Measurements from ENCODE around the gene ABHD10. TPM values are rescaled to one million over a fixed set of nuclear protein-coding genes. Genes with fewer than 3 reads are reported as not detected.

Gene ABHD10
- 36.3 and 40.5 TPM in 2 replicates for total RNA-seq (2014; rRNA removed; shearing (Covaris generic))

GRCh38 chr3:111978583-111979433 lies at the start of gene ABHD10:
Gene ABHD10, plus strand, starts transcription at chr3:111979026. Its CDS starts 36 bp downstream, at chr3:111979062.
- DNase-seq (ENCODE audit: low read depth) = peak; percentile 99

DNA sequence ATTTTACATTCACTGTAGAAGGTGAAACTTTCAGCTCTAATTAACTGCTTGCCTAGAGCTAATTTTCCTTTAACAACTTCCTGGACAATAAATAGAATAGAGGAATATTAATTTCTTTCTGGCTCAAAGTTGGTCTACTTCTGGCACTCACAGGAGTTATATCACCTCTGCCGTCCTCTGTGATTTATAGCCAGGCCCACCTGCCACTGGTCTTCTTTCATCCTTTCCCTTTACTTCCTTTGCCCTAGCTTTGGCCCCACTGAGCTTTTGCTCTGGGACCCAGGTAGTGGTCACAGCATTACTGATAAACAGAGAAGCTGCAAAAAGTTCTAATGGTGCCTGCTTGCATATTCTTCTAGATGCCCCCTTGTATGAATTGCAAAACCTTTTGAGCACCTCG lies 49.3 kb upstream of the ABHD10 start:
- no peak for DNase-seq (ENCODE audit: low read depth)

DNA sequence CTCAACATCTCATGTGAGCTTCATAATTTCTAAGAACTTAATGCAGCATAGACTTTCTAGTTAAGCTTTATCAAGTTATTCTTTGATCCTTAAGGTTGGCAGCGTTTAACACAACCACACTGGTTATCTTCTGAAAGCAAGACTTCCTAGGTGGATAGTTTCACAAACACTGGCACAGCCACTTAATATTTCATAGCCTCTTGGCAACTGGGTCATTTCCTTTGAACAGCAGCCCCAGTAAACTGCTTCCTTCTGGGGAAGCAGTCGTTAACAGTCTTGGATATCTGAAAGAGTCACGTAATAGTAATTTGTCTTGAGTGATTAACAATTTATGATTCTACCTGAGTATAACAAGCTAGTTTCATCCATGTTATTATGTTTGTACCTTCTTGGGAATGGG lies 45.9 kb upstream of the ABHD10 start:
- DNase-seq (ENCODE audit: low read depth) = no peak

GRCh38 chr3:111936191-111936841 lies 42.5 kb upstream of the ABHD10 start:
- DNase-seq (ENCODE audit: low read depth) = peak; percentile 67

- DNase-seq (ENCODE audit: low read depth) = no peak
Measured at GRCh38 chr3:111936967-111937366, 41.9 kb upstream of the ABHD10 start.

DNA sequence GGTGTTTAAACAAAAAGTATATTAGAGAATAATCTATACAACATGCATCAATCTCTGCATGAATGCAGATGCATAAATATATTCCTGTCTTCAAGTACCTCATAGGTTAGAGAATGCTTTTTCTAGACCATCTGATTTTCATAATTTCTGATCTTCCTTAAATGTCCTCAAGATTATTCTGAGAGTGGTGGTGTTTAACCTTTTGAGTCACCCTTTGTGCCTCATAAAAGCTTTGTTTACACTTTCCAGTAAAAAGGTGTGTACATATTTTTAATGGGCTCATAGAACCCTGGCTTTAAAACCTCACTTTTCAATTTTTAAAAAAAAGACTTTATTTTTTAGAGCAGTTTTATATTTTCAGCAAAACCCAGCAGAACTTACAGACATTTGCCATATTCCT lies 41.0 kb upstream of the ABHD10 start:
- no peak for DNase-seq (ENCODE audit: low read depth)

- DNase-seq (ENCODE audit: low read depth) = no peak
Measured at GRCh38 chr3:111939873-111940272, 39.0 kb upstream of the ABHD10 start.

DNA sequence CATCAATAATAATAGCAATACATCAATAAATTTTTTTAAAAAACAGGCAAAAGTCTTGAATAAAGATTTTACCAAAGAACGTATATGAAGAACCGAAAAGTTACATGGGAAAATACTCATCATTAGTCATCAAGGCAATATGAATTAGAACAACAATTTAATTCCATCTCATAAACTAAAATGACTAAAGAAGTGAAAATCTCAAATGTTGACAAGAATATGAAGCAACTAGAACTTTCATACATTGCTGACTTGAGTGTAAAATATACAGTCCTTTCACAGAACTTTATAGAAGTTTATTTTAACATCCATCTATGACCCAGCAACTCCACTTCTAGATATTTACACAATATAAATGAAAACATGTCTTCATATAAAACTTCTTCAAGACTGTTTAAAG lies 35.3 kb upstream of the ABHD10 start:
- no peak for DNase-seq (ENCODE audit: low read depth)

DNA sequence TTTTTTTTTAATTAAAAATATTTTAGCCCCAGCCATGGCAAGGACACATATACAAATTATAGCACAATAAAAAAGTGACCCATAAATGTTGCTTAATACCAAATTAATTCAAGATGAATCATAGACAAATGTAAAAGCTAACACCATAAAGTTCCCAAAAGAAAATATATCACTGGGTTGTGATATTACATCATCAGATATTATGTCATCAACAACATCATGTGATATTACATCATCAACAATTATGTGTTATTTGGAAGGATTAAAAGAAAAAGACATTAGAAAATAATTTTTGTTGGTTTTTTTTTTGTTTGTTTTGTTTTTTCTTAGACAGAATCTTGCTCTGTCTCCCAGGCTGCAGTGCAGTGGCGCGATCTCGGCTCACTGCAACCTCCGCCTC lies 34.5 kb upstream of the ABHD10 start:
- no peak for DNase-seq (ENCODE audit: low read depth)

- no peak for DNase-seq (ENCODE audit: low read depth)
Measured at GRCh38 chr3:111947231-111947630, 31.6 kb upstream of the ABHD10 start.

GRCh38 chr3:111948786-111949185 lies 30.0 kb upstream of the ABHD10 start:
- no peak for DNase-seq (ENCODE audit: low read depth)

- DNase-seq (ENCODE audit: low read depth) = no peak
Measured at GRCh38 chr3:111949712-111950111, 29.1 kb upstream of the ABHD10 start.

- no peak for DNase-seq (ENCODE audit: low read depth)
Measured at GRCh38 chr3:111951032-111951431, 27.8 kb upstream of the ABHD10 start.

DNA sequence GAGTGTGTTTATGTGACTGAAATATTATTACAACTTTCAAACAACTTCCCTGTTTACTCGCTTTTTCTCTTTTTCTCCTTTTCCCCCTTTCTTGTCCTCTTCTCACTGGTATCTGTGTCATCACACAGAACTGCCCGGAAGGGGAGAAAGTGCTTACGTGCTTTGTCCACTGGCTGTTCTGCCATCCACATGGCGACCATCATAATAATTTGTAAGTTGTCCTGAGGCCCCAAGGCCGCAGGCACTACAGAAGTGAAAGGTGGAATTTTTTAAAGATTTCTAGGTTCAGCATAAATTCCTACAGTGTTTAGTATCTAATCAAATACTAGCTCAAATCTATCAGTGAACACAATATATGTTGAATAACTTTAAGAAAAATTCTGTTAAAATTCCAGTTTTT lies 26.7 kb upstream of the ABHD10 start:
- DNase-seq (ENCODE audit: low read depth) = no peak

DNA sequence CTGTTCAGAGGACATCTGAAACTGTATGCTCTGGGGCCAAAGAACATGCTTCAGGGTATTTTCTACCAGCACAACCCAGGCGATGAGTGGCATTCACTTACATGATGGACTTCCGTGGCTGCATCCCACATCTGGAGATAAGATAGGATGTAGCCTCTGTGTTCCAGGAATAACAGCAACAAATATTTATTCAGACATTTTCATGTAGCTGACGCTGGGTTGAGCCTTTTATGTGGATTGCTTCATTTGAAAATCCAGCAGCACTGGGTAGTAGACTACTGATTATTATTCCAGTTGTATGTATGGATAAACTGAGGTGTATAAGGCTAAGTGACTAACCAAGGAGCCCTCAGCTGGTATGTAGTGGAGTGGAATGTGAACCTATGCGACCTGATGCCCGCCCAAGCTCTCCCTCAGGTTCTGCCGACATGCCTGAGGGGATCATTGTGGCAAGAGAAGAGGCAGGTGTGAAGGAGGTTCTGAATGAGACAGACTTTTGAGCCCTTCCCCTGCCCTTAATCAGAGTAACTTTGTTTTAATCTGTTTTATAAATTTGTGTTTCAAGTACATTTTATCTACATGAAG lies 25.9 kb upstream of the ABHD10 start:
- DNase-seq (ENCODE audit: low read depth) = no peak

DNA sequence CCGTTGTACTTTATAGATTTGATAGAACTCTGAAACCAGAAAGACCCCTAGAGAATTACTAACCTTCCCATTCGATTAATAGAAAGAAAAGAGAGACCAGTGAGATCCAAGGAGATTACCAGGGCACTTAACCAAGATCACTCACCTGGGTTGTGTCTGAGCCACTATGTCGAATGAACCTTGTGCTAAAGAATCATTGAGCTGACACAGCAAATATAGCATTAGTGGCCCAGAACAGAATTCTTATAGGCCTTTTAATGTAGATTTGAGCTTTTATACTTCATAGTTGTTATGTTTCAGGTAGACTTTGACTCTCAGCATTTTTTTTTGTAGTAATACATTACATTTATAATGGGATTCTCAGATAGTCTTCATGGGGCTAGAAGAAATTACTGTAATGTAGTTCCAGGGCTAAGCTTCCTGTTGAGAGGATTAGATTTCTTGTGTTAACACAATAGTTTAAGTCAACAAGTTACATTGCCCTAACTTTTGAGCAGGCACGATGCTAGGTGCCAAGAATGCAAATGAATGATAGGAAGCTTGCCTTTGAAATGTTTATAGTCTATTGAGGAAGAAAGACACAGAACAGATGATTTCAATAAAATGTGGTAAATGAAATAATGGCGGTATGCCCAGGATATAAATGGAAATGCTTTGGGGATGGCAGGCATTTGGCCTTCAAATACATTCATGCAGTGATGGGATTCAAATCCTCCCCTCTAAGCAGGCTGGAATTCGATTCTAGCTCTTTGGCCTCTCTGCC lies 24.4 kb upstream of the ABHD10 start:
- no peak for DNase-seq (ENCODE audit: low read depth)

- no peak for DNase-seq (ENCODE audit: low read depth)
Measured at GRCh38 chr3:111955876-111956275, 22.9 kb upstream of the ABHD10 start.

- no peak for DNase-seq (ENCODE audit: low read depth)
Measured at GRCh38 chr3:111956449-111956848, 22.4 kb upstream of the ABHD10 start.

DNA sequence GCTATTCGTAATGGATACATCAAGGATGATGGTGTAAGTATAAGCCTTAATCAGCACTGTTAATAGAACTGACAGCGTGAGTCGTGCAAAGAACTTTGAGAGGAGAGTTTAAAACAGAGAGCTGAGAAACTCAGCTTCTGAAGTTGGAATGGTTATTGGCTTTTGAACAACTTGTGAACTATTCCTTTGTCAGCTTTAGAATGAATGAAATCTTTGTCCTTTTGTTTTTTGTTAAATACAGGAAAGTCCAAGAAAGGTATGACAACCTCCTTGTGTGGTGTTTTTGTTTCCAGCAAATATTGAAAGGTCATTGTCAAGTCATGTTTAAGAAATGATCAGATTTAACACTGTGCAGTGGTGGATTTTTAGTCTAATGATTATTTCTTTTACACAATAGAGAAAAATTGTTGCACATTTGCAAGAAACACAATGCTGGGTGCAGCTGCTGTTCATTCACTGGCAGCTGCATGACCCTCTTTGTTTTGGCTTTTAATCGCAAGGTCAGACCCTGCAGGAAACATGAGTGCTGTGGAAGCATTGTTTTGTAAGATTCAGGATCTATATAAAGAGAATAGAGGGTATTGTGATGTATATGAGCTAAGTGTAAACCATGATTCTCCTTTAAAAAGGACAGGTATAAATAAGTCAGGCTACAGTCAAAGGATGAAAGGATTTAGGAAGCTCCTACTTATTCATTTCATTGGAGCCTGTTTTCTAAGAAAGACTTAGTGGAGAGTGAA lies 21.7 kb upstream of the ABHD10 start:
- no peak for DNase-seq (ENCODE audit: low read depth)

GRCh38 chr3:111961461-111962164 lies 17.2 kb upstream of the ABHD10 start:
- no peak for DNase-seq (ENCODE audit: low read depth)

DNA sequence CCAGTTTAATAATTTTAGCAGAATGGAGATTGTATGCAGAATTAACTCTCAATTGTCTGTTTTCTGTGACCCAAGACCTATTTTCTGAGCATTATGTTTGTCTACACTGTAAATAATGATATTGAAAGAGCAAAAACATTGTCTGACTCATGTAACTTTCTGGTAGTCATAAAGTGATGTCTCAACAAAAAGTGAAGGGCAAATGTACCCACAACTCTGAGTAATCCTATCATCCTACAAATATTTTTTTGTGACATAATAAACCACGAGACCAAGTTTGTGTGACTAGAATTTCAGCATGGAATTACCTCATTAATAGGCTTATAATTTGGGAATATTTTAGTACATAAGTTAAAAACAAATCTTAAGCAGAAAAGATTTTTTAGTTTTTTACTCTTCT lies 15.4 kb upstream of the ABHD10 start:
- DNase-seq (ENCODE audit: low read depth) = peak; percentile 47

Measured in Daoy (cell line).